Progenitor cell of endocrine pancreas (in vitro differentiated cells): Measurements from ENCODE around the gene RABGAP1L. TPM values are rescaled to one million over a fixed set of nuclear protein-coding genes. Genes with fewer than 3 reads are reported as not detected.

ENCODE experiments used
- DNase-seq: peaks from one replicate; pipeline ENCODE4 v3.0.0; 2021; ENCODE audit warnings: low spot score; ENCODE audit not compliant: unreplicated experiment
- H3K27ac Mint-ChIP-seq: 2 replicates; pipeline ENCODE4 v1.8.0; 2021; ENCODE audit warnings: mild to moderate bottlenecking, moderate library complexity, mixed read lengths
- H3K27me3 Mint-ChIP-seq: 2 replicates; pipeline ENCODE4 v1.8.0; 2021; ENCODE audit warnings: mixed read lengths
- H3K36me3 Mint-ChIP-seq: 2 replicates; pipeline ENCODE4 v1.8.0; 2022; ENCODE audit warnings: mixed read lengths; ENCODE audit not compliant: insufficient read depth
- H3K4me1 Mint-ChIP-seq: 2 replicates; pipeline ENCODE4 v1.8.0; 2021; ENCODE audit warnings: low read depth, mixed read lengths
- H3K4me3 Mint-ChIP-seq: 2 replicates; pipeline ENCODE4 v1.8.0; 2021; ENCODE audit warnings: low read depth, mild to moderate bottlenecking, moderate library complexity, mixed read lengths
- H3K9me3 Mint-ChIP-seq: 2 replicates; pipeline ENCODE4 v1.8.0; 2021; ENCODE audit warnings: low read depth, mixed read lengths
- CTCF ChIP-seq: fragments of 200-600 bp; sonication (generic); IDR thresholded peaks from one replicate; pipeline ENCODE4 v1.5.0; 2021; ENCODE audit warnings: antibody characterized with exemption, mild to moderate bottlenecking; ENCODE audit not compliant: unreplicated experiment
- total RNA-seq: library from RNA; stranded (reverse); gene quantifications from 2 replicates; pipeline ENCODE4 v1.2.1, GENCODE V29; 2021

Gene RABGAP1L
- total RNA-seq, 1 donor from 2014 or later = 55.2 TPM

GRCh38 chr1:174724219-174724618, 564.9 kb downstream of the RABGAP1L start:
- no peak overlapping the region for H3K27ac Mint-ChIP-seq
- H3K9me3 Mint-ChIP-seq = no peaks in the 10 kb centered on the region
- H3K27me3 Mint-ChIP-seq = no peaks in the 10 kb centered on the region

GRCh38 chr1:174726167-174726879, 567.0 kb downstream of the RABGAP1L start:
- TF ChIP-seq CTCF = peak; percentile 70

More at GRCh38 chr1:174724219-174724618, 564.9 kb downstream of the RABGAP1L start:
- no peaks in the 10 kb centered on the region for H3K36me3 Mint-ChIP-seq
- DNase-seq = no peak
- H3K4me3 Mint-ChIP-seq = no peak overlapping the region
- no peak for TF ChIP-seq CTCF
- peaks cover 1% of the 10 kb centered on the region for H3K4me1 Mint-ChIP-seq

GRCh38 chr1:174726880-174727585, 567.7 kb downstream of the RABGAP1L start:
- no peak for DNase-seq
- Mint-ChIP-seq H3K36me3 (no peaks in the 10 kb centered on the region), H3K27me3 (no peaks in the 10 kb centered on the region), H3K27ac (no peak overlapping the region), H3K4me3 (no peak overlapping the region), H3K4me1 (peaks cover 1% of the 10 kb centered on the region), H3K9me3 (no peaks in the 10 kb centered on the region)
- no peak for TF ChIP-seq CTCF

More at GRCh38 chr1:174726167-174726879, 567.0 kb downstream of the RABGAP1L start:
- no peaks in the 10 kb centered on the region for H3K9me3 Mint-ChIP-seq
- no peaks in the 10 kb centered on the region for H3K36me3 Mint-ChIP-seq
- no peak for DNase-seq
- H3K4me3 Mint-ChIP-seq = no peak overlapping the region
- no peak overlapping the region for H3K27ac Mint-ChIP-seq
- no peaks in the 10 kb centered on the region for H3K27me3 Mint-ChIP-seq
- H3K4me1 Mint-ChIP-seq = peaks cover 1% of the 10 kb centered on the region

GRCh38 chr1:174734270-174734669, 575.0 kb downstream of the RABGAP1L start:
- no peak overlapping the region for H3K4me3 Mint-ChIP-seq

GRCh38 chr1:174736831-174737230, 577.5 kb downstream of the RABGAP1L start:
- no peak overlapping the region for H3K4me3 Mint-ChIP-seq
- H3K36me3 Mint-ChIP-seq = no peaks in the 10 kb centered on the region
- DNase-seq = no peak
- H3K4me1 Mint-ChIP-seq = no peaks in the 10 kb centered on the region
- no peaks in the 10 kb centered on the region for H3K27me3 Mint-ChIP-seq
- no peaks in the 10 kb centered on the region for H3K9me3 Mint-ChIP-seq
- no peak overlapping the region for H3K27ac Mint-ChIP-seq
- no peak for TF ChIP-seq CTCF

More at GRCh38 chr1:174734270-174734669, 575.0 kb downstream of the RABGAP1L start:
- Mint-ChIP-seq H3K27me3 (no peaks in the 10 kb centered on the region), H3K4me1 (no peaks in the 10 kb centered on the region), H3K36me3 (no peaks in the 10 kb centered on the region), H3K27ac (no peak overlapping the region), H3K9me3 (no peaks in the 10 kb centered on the region)
- no peak for TF ChIP-seq CTCF
- DNase-seq = no peak
